Fibroblast of peridontal ligament (primary cell): ENCODE measurements around the gene UBTF.

Experiments
- DNase-seq: peaks from one replicate; pipeline ENCODE4 v3.0.0-alpha.2; 2010; ENCODE audit errors: extremely low read depth

The UBTF gene

DNA sequence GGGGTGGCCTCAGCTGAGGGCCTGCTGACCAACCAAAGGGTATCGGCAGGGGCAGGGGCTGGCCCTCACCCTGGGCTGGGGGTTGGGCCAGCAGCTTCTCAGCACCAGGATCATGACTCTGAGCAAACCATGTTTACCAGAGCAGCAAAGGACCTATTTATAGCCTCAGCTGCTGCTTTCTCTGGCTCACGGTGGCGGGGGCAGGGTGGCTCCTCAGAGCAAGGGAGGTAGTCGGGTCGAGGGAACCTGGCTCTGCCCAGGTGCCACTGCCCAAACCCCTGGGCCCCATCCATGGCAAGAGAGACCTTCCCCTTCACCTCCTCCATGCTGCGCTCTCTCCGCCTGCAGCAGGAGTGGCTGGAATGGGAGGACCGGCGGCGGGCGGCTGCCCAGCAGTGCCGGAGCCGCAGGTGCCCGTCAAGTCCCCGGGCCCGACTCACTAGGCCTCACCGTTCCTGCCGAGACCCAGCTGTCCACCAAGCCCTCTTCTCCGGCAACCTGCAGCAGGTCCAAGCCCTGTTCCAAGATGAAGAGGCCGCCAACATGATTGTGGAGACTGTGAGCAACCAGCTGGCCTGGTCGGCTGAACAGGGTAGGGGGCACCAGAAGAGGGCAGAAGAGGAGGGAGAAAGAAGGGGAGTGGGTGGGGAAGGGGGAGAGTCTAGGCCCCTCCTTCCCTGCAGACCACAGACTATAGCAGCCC, 48.8 kb downstream of the UBTF start, which contains the start of gene ASB16:
ASB16 (plus strand) TSS at position 206 of the 703 bp plus-strand sequence; CDS start at position 292, 86 bp downstream.
- DNase-seq: peak; percentile 30

DNA sequence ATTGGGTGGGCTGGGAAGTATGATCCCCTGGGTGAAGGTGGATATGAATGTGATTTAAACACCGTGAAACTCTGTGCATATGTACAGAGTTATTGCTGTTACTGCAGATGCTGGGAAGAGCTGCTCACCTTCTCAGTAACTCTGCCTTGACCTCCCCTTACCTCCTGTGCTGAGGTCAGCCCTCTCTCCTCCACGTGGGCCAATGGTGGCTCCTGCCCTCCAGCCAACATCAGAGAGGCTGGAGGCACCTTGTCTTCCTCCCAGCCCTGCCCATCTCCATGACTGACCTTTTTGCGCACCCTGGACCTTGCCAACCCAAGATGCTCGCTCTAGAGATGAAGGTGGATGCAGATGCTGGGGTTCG, 49.4 kb downstream of the UBTF start:
- no peak for DNase-seq

DNA sequence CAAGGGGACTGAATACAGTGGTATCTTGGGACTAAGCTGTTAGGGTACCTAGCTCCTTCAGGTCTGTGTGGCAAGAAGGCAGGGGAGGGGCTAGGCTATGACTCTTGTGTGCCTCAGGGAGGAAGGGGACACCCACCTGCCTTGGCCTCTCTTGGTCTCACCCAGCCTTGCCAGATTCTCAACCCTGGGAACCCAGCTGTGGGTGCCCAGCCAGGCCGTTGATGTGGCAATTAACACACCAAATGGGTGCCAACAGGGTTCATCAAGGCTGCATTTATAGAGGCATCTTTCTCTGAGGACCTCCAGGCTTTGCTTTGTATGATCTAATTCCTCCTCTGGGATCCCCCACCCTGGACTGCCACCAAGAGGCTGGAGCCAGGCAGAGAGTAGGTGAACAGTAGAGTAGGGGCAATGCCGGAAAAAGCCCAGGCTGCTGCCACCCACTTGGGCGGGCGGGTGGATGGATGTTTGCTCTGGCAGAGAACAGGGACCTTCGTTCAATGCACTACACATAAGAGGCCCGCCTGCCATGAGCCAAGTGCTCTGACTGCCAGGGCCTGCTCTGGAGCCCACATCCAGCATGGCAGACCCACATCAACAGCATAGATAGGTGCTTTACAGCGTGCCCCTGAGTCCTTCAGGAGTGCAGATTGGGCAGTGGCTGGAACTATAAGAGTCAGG, 52.2 kb downstream of the UBTF start:
- DNase-seq: no peak

DNA sequence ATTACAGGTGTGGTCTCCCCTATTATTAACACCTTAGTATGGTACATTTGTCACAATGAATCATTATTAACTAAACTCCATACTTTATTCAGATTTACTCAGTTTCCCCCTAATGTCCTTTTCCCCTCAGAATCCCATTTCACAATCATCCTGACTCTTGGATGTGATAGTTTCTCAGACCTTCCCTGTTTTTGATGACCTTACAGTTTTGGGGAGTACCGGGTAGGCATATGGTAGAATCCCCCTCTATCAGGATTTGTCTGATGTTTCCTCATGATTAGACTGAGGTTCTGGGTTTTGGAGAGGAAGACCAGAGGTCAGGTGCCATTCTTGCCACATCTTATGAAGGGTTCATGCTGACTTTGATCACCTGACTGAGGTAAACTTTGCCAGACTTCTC, 55.0 kb downstream of the UBTF start:
- no peak for DNase-seq

DNA sequence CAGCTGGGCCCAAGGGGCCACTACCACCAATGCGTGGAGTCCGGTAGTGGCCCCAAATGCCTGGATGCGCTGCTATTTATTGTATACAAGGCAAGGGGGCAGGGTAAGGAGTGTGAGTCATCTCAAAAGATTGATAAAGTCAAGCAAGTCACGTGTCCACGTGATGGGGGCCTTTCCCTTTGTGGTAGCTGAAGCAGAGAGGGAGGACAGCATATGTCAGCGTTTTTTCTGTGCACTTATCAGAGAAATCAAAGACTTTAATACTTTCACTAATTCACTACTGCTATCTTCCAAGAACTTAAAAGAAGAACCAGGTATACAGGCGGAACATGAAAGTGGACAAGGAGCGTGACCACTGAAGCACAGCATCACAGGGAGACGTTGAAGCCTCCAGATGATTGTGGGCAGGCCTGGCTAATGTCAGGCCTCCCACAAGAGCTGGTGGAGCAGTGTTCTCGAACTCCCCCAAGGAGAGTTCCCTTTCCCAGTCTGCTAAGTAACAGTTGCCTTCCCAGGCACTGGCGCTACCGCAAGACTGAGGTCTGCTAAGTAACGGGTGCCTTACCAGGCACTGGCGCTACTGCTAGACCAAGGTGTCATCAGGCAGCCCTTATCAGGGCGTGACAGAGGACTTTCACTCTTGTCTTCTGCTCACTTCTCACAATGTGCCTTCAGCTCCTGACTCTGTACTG, 59.8 kb downstream of the UBTF start:
- no peak for DNase-seq

DNA sequence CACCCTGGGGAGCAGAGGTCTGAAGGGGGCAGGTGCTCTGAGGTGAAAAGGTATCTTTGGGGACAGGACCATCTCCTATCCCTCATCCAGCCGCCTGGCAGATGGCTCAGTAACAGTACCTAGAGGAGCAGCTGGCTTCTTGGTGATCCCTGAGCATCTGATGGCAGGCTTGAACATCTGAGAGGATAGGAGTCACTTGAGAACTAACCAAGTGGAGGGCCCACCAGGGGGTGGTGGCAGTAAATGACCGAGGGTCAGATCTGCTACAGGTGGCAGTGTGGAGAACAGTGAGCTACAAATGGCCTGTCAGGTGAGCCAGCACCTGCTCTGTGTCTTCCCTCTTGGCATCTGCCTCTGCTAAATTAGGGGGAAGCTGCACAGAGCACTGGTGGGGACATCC, 64.0 kb downstream of the UBTF start:
- DNase-seq: no peak
